Astrocyte of the hippocampus (primary cell): Measurements from ENCODE around the gene GNAS.

Experiments
- DNase-seq: peaks from one replicate; pipeline ENCODE4 v3.0.0; 2011; ENCODE audit warnings: low read depth, low spot score

GNAS gene

DNA sequence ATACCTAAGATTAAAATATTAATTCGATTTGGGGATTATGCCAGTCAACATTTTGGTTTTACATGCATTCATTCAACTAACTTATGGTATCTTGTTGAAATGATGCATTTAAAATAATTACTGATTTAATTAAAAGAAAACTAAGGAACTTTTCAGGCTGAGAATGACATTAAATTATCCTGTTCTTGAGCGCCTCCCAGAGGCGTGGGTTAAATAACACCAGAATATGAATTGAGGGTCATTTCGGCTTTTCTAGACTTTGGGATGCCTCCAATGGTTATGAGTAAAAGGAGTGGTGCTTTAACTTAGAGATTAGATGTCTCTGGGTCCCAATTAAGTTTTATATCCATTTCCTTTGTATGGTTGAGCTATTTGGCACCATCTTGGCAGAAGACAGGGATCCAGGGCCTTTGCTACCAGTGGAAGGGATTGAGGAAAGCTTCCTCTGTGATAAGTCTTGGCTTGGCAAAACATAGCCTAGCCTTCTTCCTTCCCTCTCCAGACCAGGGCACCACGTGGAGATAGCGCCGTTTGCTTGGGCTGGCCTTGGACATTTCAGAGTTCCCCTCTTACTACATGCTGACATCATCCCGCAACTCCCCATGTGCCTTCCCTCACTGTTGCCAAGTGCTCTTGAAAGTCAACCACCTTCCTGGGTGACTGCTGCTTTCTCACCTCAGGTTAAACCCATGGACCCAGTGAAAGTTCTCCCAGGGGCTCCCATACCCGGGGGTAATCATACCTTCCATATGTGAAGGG is 28.7 kb downstream of the GNAS start:
- DNase-seq = no peak

DNA sequence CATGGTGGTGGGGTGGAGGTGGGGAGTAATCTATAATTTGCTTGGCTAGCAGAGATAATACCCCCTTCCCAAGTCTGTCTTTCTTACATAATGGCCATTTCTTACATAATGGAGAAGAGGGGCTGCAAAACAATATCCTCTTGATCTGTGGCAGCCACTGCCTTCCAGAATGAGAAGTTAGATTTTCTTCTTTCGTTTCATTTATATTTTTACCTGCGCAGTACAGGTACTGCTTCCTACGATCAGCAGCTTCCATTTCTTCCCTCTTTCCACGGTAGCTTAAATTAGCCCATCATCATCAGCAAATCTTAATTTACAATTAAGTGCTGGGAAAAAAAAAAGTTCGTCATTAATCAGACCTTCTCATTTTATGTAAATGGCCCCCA is 30.2 kb downstream of the GNAS start:
- DNase-seq = no peak

DNA sequence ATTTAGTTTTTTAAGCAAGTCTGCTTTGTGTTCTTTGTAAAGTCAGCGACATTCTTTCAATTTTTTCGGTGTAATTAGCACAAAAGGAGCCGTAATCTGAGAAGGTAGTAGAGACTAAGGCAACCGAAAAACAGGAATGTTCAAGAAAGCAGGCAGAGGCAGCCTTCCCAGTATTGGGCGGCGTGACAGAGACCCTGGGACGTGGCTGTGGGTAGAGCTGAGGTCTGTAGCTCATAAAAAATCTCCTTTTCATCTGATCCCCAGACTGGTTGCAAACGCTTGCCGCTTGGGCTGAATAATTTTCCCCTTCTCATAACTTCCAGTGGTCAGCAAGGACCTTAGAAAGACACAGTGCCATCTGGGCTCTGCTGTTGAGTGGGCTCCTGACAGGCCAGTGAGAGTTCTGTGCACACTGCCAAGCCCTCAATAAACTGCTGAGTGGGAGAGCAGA is 30.8 kb downstream of the GNAS start:
- DNase-seq = peak; percentile 93

DNA sequence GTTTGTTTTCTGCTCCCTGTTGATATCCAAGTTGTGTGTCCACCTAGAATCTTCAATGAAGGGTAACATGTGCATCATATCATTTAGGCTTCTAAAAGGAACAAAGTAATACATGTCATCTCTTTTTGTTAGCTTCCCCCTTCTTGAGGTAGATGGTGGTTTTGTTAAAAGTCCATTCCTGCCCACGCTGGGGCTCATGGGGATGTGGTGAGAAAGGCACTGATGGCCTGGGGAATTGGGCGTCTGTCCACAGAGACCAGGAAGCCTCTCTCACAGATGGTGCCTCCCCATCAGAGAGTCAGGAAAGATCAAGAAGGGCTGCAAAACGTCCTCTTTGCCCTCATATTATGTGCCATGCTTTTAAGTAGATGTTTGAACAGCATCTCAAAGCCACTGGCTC is 32.5 kb downstream of the GNAS start:
- DNase-seq = no peak

DNA sequence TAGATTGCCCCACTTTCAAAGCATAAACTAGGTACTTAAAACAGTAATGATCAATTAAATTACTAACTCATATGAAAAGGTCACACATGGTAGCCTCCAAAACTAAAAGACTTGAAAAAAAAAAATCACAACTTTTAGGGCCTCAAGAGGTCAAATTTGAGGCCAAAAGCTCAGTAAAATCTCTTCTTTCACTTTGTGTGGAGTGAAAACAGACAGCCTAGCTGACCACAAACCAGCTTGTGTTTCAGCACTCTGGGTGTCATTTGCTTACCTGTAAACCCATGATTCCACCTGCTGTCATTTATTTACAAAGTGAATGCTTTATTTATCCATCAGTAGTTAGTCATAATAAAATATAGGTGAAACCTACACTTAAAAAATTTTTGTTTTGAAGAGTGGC is 34.0 kb downstream of the GNAS start:
- no peak for DNase-seq

DNA sequence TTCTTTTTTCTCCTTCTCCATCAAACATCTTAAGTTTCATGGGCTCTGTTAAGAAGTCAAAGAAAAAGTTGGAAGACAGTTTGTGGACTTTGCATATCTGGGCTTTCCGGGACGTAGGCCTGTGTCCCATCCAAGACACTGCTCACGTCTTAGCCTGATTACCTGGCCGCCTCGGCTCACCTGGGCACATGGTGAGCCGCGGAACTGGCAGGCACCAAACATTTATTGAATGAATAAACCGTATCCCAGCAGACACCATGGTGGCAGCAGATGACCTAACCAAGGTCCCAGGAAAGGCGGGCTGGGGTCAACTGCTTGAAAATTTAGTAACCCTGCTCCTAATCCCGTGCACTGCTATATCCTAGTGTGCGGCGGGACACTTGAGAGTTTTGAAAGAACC is 35.6 kb downstream of the GNAS start:
- DNase-seq = no peak

DNA sequence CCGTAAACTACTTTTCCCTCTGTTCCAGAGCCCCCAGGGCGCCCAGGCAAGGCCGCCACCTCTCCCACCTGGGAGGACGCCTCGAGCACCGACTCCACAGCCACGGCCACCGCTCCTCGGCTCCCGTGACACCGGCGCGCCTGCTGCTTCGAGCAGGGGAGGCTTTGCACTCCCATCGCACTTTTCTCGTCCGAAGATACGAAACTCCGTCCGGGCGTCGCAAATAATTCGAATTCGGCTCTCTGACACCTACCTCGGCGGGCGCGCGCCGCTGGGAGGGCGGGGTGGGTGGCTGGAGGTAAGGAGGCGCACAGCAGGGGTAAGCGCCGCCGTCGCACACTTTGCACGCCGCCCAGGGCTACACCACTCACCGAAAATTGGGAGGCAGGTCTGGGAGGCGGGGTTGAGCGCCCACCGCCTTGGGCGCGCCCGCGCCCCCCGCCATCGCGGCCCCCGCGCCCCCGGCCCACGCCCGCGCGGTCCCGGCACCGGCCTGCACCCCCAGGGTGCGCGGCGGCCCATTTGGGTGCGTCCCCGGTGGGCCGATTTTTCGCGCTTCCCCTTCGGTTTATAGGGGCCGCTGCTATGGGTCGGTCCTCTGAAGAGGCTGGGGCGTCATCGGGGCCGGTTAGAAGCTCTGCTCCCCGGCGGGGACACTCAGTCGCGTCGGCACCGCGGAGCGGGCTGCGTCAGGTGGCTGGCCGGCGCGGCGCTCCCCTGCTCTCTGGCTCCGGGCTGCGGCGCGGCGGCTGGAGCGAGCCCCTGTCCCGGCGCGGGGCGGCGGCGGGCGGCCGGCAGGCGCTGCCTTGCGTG is 36.2 kb downstream of the GNAS start:
- peak; percentile 88 for DNase-seq

DNA sequence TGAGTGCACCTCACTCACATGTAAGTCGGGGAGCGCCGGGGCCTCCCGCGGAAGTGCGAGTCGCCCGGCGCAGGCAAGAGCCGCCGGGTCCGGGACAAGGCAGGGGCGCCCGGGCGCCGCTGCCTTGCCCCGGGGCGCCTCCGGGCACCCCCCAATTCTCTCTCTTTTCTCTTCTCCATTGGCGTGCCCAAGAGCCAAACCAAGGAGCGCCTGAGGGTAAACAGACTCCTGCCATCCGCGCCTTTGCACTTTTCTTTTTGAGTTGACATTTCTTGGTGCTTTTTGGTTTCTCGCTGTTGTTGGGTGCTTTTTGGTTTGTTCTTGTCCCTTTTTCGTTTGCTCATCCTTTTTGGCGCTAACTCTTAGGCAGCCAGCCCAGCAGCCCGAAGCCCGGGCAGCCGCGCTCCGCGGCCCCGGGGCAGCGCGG is 36.8 kb downstream of the GNAS start:
- DNase-seq = no peak

DNA sequence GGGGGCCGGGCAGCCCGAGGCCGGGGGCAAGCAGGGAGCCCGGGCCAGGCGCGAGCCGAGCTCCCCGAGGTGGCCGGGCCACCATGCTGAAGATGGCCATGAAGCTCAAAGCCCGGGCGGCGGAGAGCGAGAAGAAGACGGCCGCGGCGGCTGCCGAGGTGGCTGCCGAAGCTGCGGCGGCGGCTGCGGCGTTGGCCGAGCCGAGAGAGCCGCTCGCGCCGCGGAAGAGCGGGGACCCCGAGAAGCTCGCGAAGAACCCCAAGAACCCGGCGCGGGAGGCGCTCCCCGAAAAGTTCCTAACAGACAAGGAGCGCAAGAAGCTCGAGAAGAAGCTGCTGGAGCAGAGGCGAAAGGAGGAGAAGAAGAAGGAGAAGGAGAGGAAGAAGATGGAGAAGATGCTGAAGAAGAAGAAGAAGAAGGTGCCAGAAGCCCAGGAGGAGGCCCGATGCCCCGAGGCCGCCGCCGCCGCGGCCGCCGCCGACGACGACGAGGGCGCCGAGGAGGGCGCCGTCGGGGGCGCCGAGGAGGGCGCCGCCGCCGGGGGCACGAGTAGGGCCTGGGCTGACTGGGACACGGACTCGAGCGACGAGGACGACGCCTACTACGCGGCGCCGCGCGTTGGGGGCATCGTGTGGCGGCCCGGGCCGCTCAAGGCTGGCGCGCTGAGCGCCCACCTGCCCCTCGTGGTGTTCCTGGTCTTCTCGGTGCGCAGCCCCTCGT is 37.4 kb downstream of the GNAS start:
- DNase-seq = peak; percentile 35

DNA sequence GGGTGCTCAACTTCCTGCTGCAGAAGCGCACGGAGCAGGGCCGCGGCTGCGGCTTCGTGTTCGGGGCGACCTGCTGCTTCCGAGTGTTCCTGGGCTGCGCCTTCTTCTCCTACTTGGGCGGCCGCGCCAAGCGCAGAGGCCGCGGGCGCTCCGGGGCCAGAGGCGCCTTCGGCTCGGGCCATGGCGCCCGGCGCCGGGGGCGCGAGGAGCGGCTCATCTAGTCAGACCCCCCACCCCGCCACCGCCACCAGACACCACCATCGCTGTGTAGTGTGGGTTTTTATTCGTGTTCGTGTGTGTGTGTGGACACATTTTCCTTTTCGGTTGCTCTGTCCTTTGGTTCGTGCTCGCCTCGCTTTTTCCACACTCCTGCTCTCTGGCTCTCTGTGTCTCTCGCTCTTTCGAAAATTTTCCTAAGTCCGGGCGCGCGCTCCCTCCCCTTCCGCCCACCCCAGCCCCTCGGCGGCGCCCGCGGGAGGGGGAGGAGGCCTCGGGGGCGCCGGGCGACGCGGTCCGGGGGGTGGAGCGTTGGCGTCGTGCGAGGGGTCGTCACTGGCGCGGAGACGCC is 38.1 kb downstream of the GNAS start:
- no peak for DNase-seq

DNA sequence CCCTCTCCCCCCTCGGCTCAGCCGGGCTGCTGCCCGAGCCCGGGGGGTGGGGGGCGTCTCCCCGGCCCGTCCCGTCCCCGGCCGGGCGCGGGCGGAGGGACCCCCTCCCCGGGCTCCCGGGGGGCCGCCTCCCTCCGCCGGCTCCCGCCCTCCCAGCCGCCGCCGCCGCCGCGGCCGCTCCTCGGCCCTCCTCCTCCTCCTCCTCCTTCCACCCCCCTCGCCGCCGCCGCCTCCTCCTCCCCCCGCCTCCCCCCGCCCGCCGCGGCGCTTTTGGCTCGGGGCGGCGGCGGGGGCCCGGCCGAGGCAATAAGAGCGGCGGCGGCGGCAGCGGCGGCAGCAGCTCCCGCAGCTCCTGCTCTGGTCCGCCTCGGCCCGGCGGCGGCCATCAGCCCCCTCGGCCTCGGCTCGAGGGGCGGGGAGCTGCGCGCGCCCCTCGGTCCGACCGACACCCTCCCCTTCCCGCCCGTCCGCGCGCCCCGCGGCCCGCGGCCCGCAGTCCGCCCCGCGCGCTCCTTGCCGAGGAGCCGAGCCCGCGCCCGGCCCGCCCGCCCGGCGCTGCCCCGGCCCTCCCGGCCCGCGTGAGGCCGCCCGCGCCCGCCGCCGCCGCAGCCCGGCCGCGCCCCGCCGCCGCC is 38.7 kb downstream of the GNAS start:
- DNase-seq = peak; percentile 94

DNA sequence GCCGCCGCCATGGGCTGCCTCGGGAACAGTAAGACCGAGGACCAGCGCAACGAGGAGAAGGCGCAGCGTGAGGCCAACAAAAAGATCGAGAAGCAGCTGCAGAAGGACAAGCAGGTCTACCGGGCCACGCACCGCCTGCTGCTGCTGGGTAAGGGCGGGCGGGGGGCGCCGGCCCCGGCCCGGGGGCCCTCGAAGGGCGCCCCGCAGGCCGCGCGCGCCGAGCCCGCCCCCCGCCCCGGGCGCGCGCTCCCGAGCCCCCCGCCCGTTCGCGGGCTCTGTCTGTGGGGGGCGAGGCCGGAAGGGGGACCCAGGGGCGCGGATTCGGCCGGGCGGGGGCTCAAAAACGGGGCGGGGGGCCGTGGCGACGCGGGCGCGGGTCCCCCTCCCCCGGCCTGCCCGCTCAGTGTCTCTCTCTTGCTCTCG is 39.2 kb downstream of the GNAS start:
- DNase-seq = no peak

DNA sequence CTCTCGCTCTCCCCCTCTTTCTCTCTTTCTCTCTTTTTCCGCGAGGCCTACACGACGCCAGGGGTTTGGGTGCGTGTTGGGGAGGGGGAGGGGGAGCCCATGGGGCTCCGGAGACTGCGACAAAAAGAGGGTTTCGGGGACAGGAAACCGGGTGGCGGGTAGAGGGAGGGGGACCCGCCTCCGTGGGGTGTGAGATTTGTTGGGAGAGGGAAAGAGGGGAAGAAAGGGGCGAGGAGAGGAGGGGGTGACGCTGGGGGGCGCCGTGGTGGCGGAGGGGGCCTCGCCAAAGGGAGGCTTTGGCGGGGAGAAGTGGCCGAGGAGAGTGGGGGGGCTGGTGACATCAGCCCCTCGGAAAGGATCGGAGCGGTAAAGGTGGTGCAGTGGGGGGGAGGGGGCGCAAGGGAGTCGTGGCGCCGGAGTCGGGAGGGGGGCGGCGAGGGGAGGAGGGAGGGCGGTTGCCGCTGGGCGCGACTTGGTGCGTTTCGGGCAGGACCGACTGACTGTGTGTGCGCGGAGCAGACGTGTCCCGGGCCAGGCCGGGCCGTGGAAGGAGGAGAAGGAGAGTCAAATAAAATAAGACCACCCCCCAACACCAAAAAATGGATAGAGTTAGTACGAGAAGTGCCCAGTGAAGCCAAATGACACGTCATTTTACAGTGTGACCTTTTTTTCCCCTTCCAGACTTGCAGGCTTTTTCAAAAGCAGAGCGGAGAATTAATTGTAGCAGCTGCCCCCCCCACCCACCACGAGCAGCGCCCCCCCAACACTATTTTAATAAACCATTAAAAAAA is 39.8 kb downstream of the GNAS start:
- DNase-seq = peak; percentile 85

DNA sequence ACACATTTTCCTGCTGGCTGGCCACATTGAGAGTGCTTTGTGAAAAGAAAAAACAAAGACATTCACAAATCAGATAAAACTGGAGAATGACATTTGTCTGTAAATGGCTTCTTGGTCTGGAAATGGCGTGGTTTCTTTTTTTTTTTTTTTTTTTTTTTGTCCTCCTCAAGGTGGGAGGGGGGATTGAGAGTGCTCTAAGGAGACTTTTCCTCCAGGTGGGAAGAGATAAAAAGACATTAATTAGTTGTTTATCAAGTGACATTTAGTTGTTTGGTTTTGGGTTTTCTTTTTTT is 40.4 kb downstream of the GNAS start:
- DNase-seq = no peak

DNA sequence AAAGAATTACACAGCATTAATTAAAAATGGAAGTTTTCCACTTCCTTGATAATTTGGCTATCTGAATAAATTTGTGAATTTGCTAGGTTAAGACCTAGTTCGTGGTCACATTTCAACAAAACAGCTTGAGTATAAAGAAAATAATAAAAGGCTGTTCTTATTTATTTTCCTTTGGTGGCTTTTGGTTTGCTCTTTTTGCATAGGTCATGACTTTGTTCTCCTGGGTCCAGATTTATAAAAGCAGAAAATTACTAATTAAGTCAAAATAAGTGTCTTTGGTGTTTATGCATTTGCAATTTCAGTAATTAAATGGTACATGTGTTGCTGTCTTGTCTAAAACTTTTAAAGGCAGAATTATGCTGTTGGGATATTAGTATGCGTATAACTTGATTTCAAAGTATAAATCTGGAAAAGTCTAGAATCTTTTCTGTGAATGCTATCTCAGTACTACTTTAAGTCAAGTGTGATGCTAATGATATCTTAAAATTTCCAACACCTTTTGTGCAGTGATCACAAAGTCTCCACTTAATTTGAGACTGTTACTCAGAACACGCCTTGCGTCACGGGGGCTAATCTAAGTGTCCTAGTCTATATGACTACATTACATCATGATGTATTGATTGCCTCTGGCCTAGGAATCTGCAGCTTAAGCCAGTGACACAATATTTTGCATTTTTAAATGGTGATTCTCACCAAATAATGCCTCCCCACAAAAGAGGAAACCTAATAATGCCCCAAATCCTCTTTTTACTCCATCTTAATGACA is 41.0 kb downstream of the GNAS start:
- DNase-seq = no peak

DNA sequence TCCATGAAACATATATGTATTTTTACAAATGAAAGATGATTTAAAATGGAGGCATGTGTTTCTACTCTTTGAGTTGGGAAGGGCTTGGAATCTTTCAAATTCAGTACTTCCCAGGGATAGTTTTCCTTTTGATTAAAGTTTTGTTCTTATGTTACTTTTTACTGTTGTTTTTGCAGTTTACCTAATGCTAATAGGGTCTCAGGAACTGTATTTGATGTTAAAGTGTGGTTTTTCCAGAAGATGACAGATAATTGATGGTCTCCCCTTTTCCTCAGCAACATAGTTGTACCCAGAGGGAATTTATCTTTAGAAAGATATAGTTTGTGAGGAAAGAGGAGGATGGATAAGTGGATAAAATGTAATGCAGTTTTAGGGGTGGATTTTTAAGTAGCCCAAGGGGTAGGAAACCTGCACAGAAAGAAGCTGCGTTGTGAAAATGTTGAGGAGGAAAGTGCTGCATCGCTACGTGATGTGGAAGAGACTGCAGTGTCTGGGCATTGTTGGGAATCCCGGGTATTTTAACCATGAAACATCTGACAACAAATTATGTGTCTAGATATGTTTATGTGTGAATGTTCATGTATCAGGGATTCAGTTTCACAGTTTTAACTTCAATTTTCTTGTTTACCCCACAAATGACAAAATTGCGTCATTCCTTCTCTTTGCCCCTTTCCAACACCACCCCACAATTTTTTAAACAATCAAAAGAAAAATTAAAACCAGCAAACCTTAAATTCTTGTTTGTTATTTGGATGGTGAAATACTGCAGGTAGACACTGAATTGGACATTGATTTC is 42.3 kb downstream of the GNAS start:
- DNase-seq = no peak

DNA sequence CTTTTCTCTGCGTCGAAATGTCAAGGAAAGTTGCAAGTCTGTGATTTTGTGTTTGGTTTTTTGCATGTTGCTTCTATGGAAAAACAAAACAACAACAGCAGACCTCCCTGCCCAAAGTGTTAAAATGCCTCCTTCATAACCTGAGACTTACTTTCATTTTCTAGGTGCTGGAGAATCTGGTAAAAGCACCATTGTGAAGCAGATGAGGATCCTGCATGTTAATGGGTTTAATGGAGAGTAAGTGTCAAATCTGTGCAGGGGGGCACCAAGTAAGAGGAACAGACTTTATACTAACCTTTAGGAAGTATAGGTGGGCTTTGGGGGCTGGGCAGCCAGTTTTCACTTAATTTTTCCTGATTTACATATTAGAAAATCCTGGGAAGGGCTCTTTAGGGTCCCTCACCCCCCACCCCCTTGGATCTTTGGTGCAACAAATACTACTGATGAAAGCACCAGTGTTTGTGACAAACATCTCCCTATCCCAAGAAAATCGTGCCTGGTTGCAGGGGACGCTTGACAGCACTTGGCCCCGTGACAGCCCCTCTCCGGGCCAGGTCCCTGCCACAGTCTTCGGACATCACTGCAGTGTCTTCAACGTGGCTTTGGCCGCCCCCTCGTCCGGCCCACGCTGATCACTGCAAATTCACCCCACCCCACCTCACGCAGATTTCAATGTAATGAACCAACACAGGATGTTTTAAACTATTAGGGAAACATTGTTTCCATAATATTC is 43.1 kb downstream of the GNAS start:
- DNase-seq = no peak

DNA sequence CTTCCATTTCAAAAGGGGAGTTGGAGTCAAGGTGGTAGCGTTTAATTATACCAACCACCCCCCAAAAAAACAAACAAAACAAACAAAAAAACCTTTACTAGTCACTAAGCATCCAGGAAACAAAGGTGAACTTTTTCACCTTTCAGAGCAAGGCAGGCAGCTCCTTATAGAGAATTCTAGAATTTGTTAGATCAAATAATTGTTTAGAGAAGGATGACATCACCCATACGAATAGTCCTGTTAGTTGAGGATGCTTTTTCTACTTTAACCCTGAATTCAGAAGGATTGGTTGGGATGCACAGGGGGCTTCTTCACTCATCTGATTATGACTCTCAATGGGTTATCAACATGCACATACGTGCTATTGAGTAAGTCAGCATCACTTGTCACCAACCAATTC is 44.3 kb downstream of the GNAS start:
- no peak for DNase-seq

DNA sequence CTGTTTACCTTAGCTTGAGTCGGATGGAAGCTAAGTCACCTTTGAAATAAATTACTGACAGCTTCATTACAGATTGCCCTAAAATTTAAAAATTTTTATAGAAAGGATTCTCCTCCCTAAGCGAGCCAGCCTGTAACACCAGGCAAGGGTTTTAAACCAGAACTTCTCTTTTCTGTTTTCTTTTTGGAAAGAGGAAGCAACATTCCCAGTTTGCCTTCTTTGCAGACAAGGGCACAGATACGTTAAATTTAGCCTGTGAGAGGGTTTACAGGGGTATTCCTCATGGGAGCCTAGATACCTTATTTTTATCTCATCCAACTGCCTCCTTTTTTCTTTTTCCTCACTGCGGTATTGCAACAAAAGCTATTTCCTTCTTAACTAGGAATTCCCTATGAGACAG is 45.0 kb downstream of the GNAS start:
- DNase-seq = no peak
